Glutamatergic neuron (in vitro differentiated cells): ENCODE data around the gene COBL. TPM values are rescaled to one million over a fixed set of nuclear protein-coding genes. Genes with fewer than 3 reads are reported as not detected.

Source experiments
- DNase-seq: peaks from one replicate; pipeline ENCODE4 v3.0.0; 2022
- H3K27ac Mint-ChIP-seq: one replicate; pipeline ENCODE4 v1.8.0; 2020; ENCODE audit warnings: mild to moderate bottlenecking, mixed read lengths, inconsistent platforms; ENCODE audit not compliant: unreplicated experiment
- H3K27me3 Mint-ChIP-seq: one replicate; pipeline ENCODE4 v1.8.0; 2020; ENCODE audit warnings: mild to moderate bottlenecking, moderate library complexity, mixed read lengths, inconsistent platforms; ENCODE audit not compliant: unreplicated experiment
- H3K36me3 Mint-ChIP-seq: one replicate; pipeline ENCODE4 v1.8.0; 2020; ENCODE audit warnings: mild to moderate bottlenecking, mixed read lengths, inconsistent platforms; ENCODE audit not compliant: unreplicated experiment
- H3K4me1 Mint-ChIP-seq: one replicate; pipeline ENCODE4 v1.8.0; 2020; ENCODE audit warnings: mild to moderate bottlenecking, low read depth, mixed read lengths, inconsistent platforms; ENCODE audit not compliant: unreplicated experiment
- H3K4me3 Mint-ChIP-seq: one replicate; pipeline ENCODE4 v1.8.0; 2020; ENCODE audit warnings: mild to moderate bottlenecking, mixed read lengths, inconsistent platforms; ENCODE audit not compliant: unreplicated experiment
- H3K9me3 Mint-ChIP-seq: one replicate; pipeline ENCODE4 v1.8.0; 2020; ENCODE audit warnings: mild to moderate bottlenecking, moderate library complexity, mixed read lengths, inconsistent platforms; ENCODE audit not compliant: unreplicated experiment
- total RNA-seq: library from RNA; stranded (reverse); fragmentation: NEBNext Ultra II Directional; extraction: Animal tissue kit (Norgen Biotek cat#: 25700); gene quantifications from one replicate; pipeline ENCODE4 v1.2.1, GENCODE V29; 2021; ENCODE audit not compliant: unreplicated experiment
- TF ChIP-seq, protein P1 (sequence below): fragments of 200-600 bp; sonication (generic); IDR thresholded peaks from one replicate; pipeline ENCODE4 v1.5.0; 2021; ENCODE audit not compliant: partially characterized antibody, unreplicated experiment

Gene COBL
- total RNA-seq, 1 donor from 2014 or later = 3.3 TPM

DNA sequence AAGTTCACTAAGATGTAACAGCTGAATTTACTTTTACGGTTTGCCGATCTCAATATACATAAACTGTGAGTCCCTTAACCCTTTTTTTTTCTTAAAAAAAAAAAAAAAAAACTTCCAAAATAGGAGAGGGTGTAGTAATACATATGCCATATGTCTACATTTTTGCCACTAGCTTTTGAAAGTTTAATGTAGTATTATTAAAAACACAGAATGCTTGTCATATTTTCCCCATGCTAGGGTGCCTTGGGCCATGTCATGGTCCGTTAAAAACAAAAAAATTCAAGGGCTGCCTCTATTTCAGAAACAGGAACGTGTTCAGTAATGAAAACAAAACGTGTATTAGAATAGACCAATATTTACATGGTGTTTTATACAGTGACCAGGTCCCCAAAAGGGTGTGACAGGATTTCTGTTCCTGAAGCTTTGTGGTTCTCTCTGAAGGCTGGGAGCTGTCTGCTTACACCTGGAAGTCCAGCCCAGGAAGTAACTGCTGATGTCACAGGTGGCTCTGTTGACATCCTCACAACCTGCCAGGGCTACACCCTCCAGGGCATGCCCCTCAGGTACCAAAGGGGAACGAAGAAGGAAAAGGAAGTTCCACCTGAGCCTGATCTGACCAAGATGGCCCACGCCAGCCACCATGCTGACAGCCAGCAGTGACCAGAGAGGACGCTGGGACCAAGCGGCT lies 79.0 kb downstream of the COBL start:
- TF ChIP-seq, protein P1, sequence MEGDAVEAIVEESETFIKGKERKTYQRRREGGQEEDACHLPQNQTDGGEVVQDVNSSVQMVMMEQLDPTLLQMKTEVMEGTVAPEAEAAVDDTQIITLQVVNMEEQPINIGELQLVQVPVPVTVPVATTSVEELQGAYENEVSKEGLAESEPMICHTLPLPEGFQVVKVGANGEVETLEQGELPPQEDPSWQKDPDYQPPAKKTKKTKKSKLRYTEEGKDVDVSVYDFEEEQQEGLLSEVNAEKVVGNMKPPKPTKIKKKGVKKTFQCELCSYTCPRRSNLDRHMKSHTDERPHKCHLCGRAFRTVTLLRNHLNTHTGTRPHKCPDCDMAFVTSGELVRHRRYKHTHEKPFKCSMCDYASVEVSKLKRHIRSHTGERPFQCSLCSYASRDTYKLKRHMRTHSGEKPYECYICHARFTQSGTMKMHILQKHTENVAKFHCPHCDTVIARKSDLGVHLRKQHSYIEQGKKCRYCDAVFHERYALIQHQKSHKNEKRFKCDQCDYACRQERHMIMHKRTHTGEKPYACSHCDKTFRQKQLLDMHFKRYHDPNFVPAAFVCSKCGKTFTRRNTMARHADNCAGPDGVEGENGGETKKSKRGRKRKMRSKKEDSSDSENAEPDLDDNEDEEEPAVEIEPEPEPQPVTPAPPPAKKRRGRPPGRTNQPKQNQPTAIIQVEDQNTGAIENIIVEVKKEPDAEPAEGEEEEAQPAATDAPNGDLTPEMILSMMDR = no peak
- no peak for DNase-seq
- Mint-ChIP-seq H3K27me3 (peaks cover 4% of the 10 kb centered on the region), H3K36me3 (no peaks in the 10 kb centered on the region), H3K4me1 (peaks cover 5% of the 10 kb centered on the region), H3K9me3 (peaks cover 3% of the 10 kb centered on the region), H3K4me3 (no peak overlapping the region), H3K27ac (no peak overlapping the region)

DNA sequence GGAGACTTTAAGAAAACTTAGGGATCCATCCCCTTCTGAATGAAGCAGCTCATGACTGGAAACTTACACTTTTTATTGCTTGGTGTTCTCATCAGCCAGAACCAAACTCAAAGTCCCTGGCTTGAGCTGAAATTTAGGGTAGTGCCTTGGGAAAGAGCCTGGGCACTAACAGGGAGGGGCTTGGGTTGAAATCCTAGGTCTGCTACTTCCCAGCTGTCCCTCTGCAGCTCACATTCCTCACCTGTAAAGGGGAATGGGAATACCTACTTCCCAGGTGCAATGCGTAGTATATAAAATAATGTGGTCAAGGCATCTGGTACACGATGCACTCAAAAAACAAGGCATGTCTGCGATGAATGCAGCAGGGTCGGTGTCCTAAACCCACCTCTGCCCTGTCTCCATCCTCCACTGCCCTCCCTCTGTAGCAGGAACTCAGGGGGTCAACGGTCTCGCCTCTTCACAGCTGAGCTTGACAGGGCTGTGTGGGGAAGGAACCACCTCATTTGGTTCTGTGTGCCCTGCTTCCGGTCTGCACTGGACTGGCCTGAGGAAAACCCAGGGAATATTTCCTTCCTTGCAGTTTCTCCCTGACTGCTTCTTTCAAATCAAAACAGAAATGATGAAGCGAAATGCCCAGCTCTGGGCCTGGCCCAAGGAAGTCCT lies 80.0 kb downstream of the COBL start:
- no peak overlapping the region for H3K27ac Mint-ChIP-seq
- H3K36me3 Mint-ChIP-seq = no peaks in the 10 kb centered on the region

DNA sequence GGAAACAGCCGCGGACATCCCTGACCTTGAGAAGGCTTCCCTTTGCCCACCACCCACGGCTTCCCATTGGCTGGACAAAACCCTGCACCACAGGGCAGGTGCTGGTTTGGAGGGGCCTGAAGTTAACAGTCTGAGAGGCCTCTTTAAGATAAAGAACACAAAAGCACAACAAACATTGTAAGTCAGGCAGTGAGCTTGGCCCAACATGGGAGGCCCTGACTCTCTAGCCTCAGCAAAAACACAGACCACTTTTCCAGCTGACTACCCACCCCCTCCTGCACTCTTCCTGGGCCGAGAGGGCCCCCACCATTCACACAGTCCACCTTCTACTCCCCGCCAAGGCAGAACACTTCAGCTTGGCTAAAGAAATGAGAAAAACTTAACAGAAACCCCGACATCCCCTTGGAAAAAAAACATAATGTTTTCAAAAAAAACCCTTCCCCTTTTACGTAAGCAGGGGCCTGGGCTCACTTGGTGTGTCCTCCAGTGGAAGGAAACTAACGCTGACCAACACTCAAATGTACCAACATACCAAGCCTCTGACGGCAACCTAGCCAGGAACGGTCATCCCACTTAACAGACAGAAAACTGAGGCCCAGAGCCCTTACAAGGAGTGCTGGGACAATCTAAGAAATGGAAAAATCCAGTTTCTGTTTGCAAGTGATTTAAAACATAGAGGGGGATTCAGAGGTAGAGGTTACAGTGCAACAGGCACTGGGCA lies 80.9 kb downstream of the COBL start:
- no peak for DNase-seq
- Mint-ChIP-seq H3K9me3 (no peaks in the 10 kb centered on the region), H3K36me3 (no peaks in the 10 kb centered on the region), H3K4me3 (no peak overlapping the region), H3K4me1 (peaks cover 5% of the 10 kb centered on the region), H3K27me3 (peaks cover 5% of the 10 kb centered on the region), H3K27ac (no peak overlapping the region)
- TF ChIP-seq, protein P1 = no peak

More for the DNA sequence above, 80.0 kb downstream of the COBL start:
- no peak for DNase-seq
- Mint-ChIP-seq H3K27me3 (peaks cover 5% of the 10 kb centered on the region), H3K4me3 (no peak overlapping the region), H3K4me1 (peaks cover 5% of the 10 kb centered on the region), H3K9me3 (no peaks in the 10 kb centered on the region)
- TF ChIP-seq, protein P1 = no peak

DNA sequence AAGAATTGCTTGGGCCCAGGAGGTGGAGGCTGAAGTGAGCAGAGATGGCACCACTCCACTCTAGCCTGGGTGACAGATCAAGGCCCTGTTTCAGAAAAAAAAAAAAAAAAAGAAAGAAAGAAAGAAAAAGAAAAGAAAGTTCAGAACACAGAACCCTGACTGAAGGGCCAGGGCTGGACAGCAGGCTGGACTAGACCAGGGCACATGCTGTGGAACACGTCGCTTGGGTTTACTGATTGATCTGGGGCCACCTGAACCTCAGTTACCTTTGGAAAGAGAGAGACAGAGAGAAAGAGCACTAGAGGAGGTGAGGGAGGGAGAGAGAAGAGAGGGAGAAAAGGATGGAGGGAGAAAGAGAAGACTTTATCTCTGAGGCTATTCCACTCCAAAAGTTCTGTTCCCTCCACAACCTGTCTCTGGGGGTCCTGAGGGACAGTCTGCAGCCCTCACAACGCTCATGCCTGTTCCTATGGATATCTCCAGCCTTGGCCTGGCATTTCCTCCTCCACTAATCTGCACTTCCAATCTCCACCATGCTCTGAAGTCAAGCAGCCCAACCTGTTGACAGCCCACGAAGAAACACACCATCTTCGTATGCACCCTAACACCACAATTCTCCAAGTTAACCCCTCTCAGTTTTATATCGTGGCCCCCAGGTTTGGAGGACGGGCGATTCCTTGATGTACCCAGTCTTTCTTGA lies 81.8 kb downstream of the COBL start:
- Mint-ChIP-seq H3K27ac (no peak overlapping the region), H3K36me3 (no peaks in the 10 kb centered on the region), H3K4me1 (peaks cover 5% of the 10 kb centered on the region), H3K9me3 (no peaks in the 10 kb centered on the region), H3K4me3 (no peak overlapping the region), H3K27me3 (peaks cover 5% of the 10 kb centered on the region)
- no peak for DNase-seq
- TF ChIP-seq, protein P1 = no peak
